Osteocyte (in vitro differentiated cells): ENCODE data around the gene ZFYVE21. TPM values are rescaled to one million over a fixed set of nuclear protein-coding genes. Genes with fewer than 3 reads are reported as not detected.

ENCODE experiments used
- DNase-seq: peaks from one replicate; pipeline ENCODE4 v3.0.0; 2021; ENCODE audit warnings: mixed read lengths; ENCODE audit not compliant: unreplicated experiment; ENCODE audit errors: extremely low spot score
- H3K27ac Mint-ChIP-seq: one replicate; pipeline ENCODE4 v1.8.0; 2021; ENCODE audit warnings: mild to moderate bottlenecking, mixed read lengths; ENCODE audit not compliant: unreplicated experiment
- H3K27me3 Mint-ChIP-seq: one replicate; pipeline ENCODE4 v1.8.0; 2021; ENCODE audit warnings: mixed read lengths; ENCODE audit not compliant: unreplicated experiment
- H3K36me3 Mint-ChIP-seq: one replicate; pipeline ENCODE4 v1.8.0; 2021; ENCODE audit warnings: mixed read lengths; ENCODE audit not compliant: unreplicated experiment
- H3K4me1 Mint-ChIP-seq: one replicate; pipeline ENCODE4 v1.8.0; 2021; ENCODE audit warnings: mixed read lengths; ENCODE audit not compliant: unreplicated experiment
- H3K4me3 Mint-ChIP-seq: one replicate; pipeline ENCODE4 v1.8.0; 2021; ENCODE audit warnings: mild to moderate bottlenecking, moderate library complexity, mixed read lengths; ENCODE audit not compliant: unreplicated experiment
- H3K9me3 Mint-ChIP-seq: one replicate; pipeline ENCODE4 v1.8.0; 2021; ENCODE audit warnings: mixed read lengths; ENCODE audit not compliant: unreplicated experiment
- CTCF ChIP-seq: fragments of 200-600 bp; sonication (generic); IDR thresholded peaks from 2 replicates; pipeline ENCODE4 v1.5.0; 2021; ENCODE audit warnings: antibody characterized with exemption, mild to moderate bottlenecking, moderate library complexity
- total RNA-seq: library from RNA; stranded (reverse); gene quantifications from 2 replicates; pipeline ENCODE4 v1.2.1, GENCODE V29; 2021

Gene ZFYVE21
- total RNA-seq, 1 donor from 2014 or later: 52.9 TPM

GRCh38 chr14:103741876-103742275 lies 26.3 kb downstream of the ZFYVE21 start:
- H3K27ac Mint-ChIP-seq: no peak overlapping the region

GRCh38 chr14:103742499-103743255 lies 27.1 kb downstream of the ZFYVE21 start:
- peaks cover 6% of the 10 kb centered on the region for H3K4me1 Mint-ChIP-seq

More at GRCh38 chr14:103741876-103742275, 26.3 kb downstream of the ZFYVE21 start:
- Mint-ChIP-seq H3K4me3 (no peak overlapping the region), H3K27me3 (no peaks in the 10 kb centered on the region), H3K36me3 (peaks cover 10% of the 10 kb centered on the region), H3K4me1 (peaks cover 6% of the 10 kb centered on the region), H3K9me3 (no peaks in the 10 kb centered on the region)
- no peak for TF ChIP-seq CTCF
- DNase-seq: no peak

GRCh38 chr14:103743691-103744090 lies 28.1 kb downstream of the ZFYVE21 start:
- Mint-ChIP-seq H3K9me3 (no peaks in the 10 kb centered on the region), H3K4me3 (no peak overlapping the region), H3K27ac (no peak overlapping the region), H3K4me1 (peaks cover 6% of the 10 kb centered on the region), H3K27me3 (no peaks in the 10 kb centered on the region), H3K36me3 (peaks cover 3% of the 10 kb centered on the region)
- TF ChIP-seq CTCF: no peak
- no peak for DNase-seq

More at GRCh38 chr14:103742499-103743255, 27.1 kb downstream of the ZFYVE21 start:
- H3K9me3 Mint-ChIP-seq: no peaks in the 10 kb centered on the region
- no peak for DNase-seq
- no peak overlapping the region for H3K4me3 Mint-ChIP-seq
- no peaks in the 10 kb centered on the region for H3K27me3 Mint-ChIP-seq
- TF ChIP-seq CTCF: no peak
- H3K36me3 Mint-ChIP-seq: peaks cover 7% of the 10 kb centered on the region
- no peak overlapping the region for H3K27ac Mint-ChIP-seq

- peaks cover under 1% of the 10 kb centered on the region for H3K36me3 Mint-ChIP-seq
- H3K27ac Mint-ChIP-seq: no peak overlapping the region
- TF ChIP-seq CTCF: no peak
- H3K4me3 Mint-ChIP-seq: no peak overlapping the region
- DNase-seq: no peak
- peaks cover 6% of the 10 kb centered on the region for H3K4me1 Mint-ChIP-seq
- H3K9me3 Mint-ChIP-seq: no peaks in the 10 kb centered on the region
- no peaks in the 10 kb centered on the region for H3K27me3 Mint-ChIP-seq
Observed at GRCh38 chr14:103744621-103745395, 29.2 kb downstream of the ZFYVE21 start.

- Mint-ChIP-seq H3K27me3 (no peaks in the 10 kb centered on the region), H3K9me3 (no peaks in the 10 kb centered on the region), H3K4me3 (no peak overlapping the region), H3K36me3 (no peaks in the 10 kb centered on the region), H3K27ac (no peak overlapping the region), H3K4me1 (peaks cover 6% of the 10 kb centered on the region)
- DNase-seq: no peak
- TF ChIP-seq CTCF: no peak
Observed at GRCh38 chr14:103745424-103745823, 29.8 kb downstream of the ZFYVE21 start.
